Measurements from ENCODE around the gene SOBP. TPM values are rescaled to one million over a fixed set of nuclear protein-coding genes. Genes with fewer than 3 reads are reported as not detected.

SOBP gene
- polyA plus RNA-seq, 2 of the 4 experiments (the other 2 are of a cell fraction), result 0.18 to 0.53 TPM

DNA sequence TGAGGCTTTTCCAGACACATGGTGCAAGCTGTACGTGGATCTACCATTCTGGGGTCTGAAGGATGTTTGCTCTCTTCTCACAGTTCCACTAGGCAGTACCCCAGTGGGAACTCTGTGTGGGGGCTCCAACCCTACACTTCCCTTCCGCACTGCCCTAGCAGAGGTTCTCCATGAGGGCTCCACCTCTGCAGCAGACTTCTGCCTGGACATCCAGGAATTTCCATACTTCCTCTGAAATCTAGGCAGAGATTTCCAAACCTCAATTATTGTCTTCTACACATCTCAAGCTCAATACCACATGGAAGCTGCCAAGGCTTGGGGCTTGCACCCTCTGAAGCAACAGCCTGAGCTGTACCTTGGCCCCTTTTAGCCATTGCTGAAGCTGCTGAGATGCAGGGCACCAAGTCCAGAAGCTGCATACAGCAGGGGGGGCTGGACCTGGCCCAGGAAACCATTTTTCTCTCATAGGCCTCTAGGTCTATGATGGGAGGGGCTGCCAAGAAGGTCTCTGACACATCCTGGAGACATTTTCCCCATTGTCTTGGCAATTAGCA is 42.2 kb upstream of the SOBP start:
- FAIRE-seq, result no peak
- 86% methylated on average over 2 of the region's 2 CpGs for WGBS (ENCODE audit: missing lambda C conversion rate)

DNA sequence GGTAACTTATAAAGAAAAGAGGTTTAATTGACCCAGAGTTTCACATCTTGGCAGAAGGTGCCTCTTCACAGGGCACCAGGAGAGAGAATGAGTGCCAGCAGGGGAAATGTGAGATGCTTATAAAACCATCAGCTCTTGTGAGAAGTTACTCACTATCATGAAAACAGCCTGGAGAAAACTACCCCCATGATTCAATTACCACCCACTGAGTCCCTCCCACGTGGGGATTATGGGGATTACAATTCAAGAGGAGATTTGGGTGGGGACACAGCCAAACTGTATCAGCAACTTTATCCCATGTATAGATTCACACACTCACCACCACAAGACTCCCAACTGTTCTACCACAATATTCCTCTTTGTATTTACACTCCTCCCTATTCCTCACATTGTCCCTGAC is 41.1 kb upstream of the SOBP start:
- Histone ChIP-seq H3K4me1 (no peaks in the 10 kb centered on the region), H3K9me3 (peaks cover 20% of the 10 kb centered on the region), H3K27ac (no peak overlapping the region), H3K4me2 (no peak overlapping the region), H3K4me3 (no peak overlapping the region)
- POLR2A ChIA-PET, result no interaction called here
- WGBS (ENCODE audit: missing lambda C conversion rate), result 33% methylated on average over 1 of the region's 1 CpG
- FAIRE-seq (no peak), DNase-seq (ENCODE audit: low read depth in 1 of 2, low spot score in 1 of 2) (no peak), ATAC-seq (no peak)
- CTCF ChIA-PET, result no interaction called here
- TF ChIP-seq MAFK (IDR thresholded peaks at IDR 0.05; ENCODE audit: partially characterized antibody) (no peak), RAD21 (conservative IDR thresholded peaks at IDR 0.05 in 1 of 2, IDR thresholded peaks at IDR 0.05 in 1 of 2) (no peak), TFCP2L1 (CRISPR knock-in tag; IDR thresholded peaks at IDR 0.05) (no peak), ZNF302 (CRISPR knock-in tag; IDR thresholded peaks at IDR 0.05) (no peak), SREBF2 (IDR thresholded peaks at IDR 0.05) (no peak), RFX5 (IDR thresholded peaks at IDR 0.05) (no peak), TP53 (CRISPR knock-in tag; IDR thresholded peaks at IDR 0.05) (no peak), HOXA7 (CRISPR knock-in tag; IDR thresholded peaks at IDR 0.05) (no peak), NFE2L2 (conservative IDR thresholded peaks at IDR 0.05; ENCODE audit: low read length) (no peak)
- TF ChIP-seq, protein P1, sequence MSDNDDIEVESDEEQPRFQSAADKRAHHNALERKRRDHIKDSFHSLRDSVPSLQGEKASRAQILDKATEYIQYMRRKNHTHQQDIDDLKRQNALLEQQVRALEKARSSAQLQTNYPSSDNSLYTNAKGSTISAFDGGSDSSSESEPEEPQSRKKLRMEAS (IDR thresholded peaks at IDR 0.05), result no peak
- TF ChIP-seq, protein P2, sequence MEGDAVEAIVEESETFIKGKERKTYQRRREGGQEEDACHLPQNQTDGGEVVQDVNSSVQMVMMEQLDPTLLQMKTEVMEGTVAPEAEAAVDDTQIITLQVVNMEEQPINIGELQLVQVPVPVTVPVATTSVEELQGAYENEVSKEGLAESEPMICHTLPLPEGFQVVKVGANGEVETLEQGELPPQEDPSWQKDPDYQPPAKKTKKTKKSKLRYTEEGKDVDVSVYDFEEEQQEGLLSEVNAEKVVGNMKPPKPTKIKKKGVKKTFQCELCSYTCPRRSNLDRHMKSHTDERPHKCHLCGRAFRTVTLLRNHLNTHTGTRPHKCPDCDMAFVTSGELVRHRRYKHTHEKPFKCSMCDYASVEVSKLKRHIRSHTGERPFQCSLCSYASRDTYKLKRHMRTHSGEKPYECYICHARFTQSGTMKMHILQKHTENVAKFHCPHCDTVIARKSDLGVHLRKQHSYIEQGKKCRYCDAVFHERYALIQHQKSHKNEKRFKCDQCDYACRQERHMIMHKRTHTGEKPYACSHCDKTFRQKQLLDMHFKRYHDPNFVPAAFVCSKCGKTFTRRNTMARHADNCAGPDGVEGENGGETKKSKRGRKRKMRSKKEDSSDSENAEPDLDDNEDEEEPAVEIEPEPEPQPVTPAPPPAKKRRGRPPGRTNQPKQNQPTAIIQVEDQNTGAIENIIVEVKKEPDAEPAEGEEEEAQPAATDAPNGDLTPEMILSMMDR (IDR thresholded peaks at IDR 0.05), result no peak
- TF ChIP-seq, protein P3, sequence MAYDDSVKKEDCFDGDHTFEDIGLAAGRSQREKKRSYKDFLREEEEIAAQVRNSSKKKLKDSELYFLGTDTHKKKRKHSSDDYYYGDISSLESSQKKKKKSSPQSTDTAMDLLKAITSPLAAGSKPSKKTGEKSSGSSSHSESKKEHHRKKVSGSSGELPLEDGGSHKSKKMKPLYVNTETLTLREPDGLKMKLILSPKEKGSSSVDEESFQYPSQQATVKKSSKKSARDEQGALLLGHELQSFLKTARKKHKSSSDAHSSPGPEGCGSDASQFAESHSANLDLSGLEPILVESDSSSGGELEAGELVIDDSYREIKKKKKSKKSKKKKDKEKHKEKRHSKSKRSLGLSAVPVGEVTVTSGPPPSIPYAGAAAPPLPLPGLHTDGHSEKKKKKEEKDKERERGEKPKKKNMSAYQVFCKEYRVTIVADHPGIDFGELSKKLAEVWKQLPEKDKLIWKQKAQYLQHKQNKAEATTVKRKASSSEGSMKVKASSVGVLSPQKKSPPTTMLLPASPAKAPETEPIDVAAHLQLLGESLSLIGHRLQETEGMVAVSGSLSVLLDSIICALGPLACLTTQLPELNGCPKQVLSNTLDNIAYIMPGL (CRISPR knock-in tag; IDR thresholded peaks at IDR 0.05; ENCODE audit: borderline replicate concordance), result no peak

More for the DNA sequence above, 42.2 kb upstream of the SOBP start:
- Histone ChIP-seq H3K9me3 (peaks cover 20% of the 10 kb centered on the region), H3K4me3 (no peak overlapping the region), H3K4me1 (no peaks in the 10 kb centered on the region), H3K4me2 (no peak overlapping the region), H3K27ac (no peak overlapping the region)
- CTCF ChIA-PET, result interaction anchor here (1.1 kb wide), 1 partner anchor 12 kb away, joined by 3 read pairs; the partner anchor contains the start of gene PDSS2
- POLR2A ChIA-PET, result no interaction called here
- ATAC-seq (no peak), DNase-seq (ENCODE audit: low read depth in 1 of 2, low spot score in 1 of 2) (no peak)
- TF ChIP-seq EHF (CRISPR knock-in tag; IDR thresholded peaks at IDR 0.05) (no peak), ZFP36 (IDR thresholded peaks at IDR 0.05; ENCODE audit: borderline replicate concordance, partially characterized antibody) (peak; percentile 10)

DNA sequence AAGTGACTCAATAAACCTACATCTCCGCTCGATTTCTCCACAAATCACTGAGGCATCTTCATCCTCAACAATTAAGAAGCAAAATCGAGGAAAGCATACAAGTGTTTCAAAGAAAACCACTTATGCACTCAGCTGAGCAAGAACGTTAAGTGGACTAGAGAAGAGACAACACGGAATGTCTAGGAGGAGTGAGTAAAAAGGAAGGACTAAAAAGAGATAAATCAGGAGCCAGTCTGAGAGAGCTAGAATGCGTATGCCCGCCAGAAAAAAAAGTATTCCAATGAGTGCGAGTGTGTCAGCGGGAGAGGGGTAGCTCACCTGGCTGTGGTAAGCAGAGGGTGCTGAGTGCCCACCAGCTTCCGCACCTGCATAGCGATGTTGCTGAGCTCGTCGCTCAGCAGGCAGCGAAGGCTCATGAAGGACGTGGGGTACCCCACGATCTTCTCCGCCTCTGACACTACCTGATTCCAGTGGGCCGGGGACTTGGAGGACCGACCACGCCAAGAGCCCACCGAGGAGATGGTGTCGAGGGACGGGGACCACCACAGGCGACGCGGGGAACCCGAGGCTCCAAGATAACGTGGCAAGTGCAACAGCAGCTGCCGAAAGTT is 31.1 kb upstream of the SOBP start:
- TF ChIP-seq, protein P3 (CRISPR knock-in tag; IDR thresholded peaks at IDR 0.05; ENCODE audit: borderline replicate concordance), result no peak
- TF ChIP-seq KDM5A (IDR thresholded peaks at IDR 0.05) (no peak), SREBF2 (IDR thresholded peaks at IDR 0.05) (no peak), RFX5 (IDR thresholded peaks at IDR 0.05) (no peak), TP53 (CRISPR knock-in tag; IDR thresholded peaks at IDR 0.05) (no peak), GATA3 (IDR thresholded peaks at IDR 0.05; ENCODE audit: borderline replicate concordance) (no peak), EHMT2 (IDR thresholded peaks at IDR 0.05; ENCODE audit: low read depth) (no peak)
- WGBS (ENCODE audit: missing lambda C conversion rate), result 5% methylated on average over 10 of the region's 29 CpGs
- Histone ChIP-seq H3K9me3 (no peaks in the 10 kb centered on the region), H3K4me1 (peaks cover 6% of the 10 kb centered on the region; the same call in 1 of the 3 replicates), H3K4me2 (peak overlapping the region; percentile 94), H3K4me3 (peak overlapping the region; percentile 85), H3K27ac (peak overlapping the region; percentile 88 to 93)
- DNase-seq (ENCODE audit: low read depth in 1 of 2, low spot score in 1 of 2), result peak in 1 of 2 experiments; percentile 29
- no peak for FAIRE-seq
- ChIA-PET CTCF (interaction anchor here (0.8 to 1.6 kb wide), 9 partner anchors 11 to 343 kb away, joined by 3 to 5 read pairs (median 3); no protein-coding TSS in a partner anchor), POLR2A (interaction anchor here (0.5 to 1.4 kb wide), 7 partner anchors 10 to 343 kb away, joined by 3 to 10 read pairs (median 4); partner anchors contain the start of gene BEND3)
- ATAC-seq, result peak; percentile 36 to 62

Measured in A549 (cell line).